Epithelial cell of proximal tubule (primary cell): ENCODE measurements around the gene CNKSR1. TPM values are rescaled to one million over a fixed set of nuclear protein-coding genes. Genes with fewer than 3 reads are reported as not detected.

Source experiments
- DNase-seq: peaks from one replicate; pipeline ENCODE4 v3.0.0-alpha.2; 2011; ENCODE audit warnings: low read depth
- H3K4me3 ChIP-seq: 2 replicates; pipeline ENCODE4 v1.5.1; 2011; ENCODE audit warnings: low read depth, mild to moderate bottlenecking, low read length
- total RNA-seq: library from RNA; depleted of rRNA; stranded (reverse); fragments of >200 nt; gene quantifications from 2 replicates; pipeline ENCODE4 v1.2.3, GENCODE V29; 2015
- TF ChIP-seq, protein P1 (sequence below): conservative IDR thresholded peaks from 2 replicates; pipeline ENCODE4 v1.5.1; 2012; ENCODE audit warnings: low read depth, mild to moderate bottlenecking, low read length

CNKSR1 gene
- total RNA-seq, 1 donor from 2014 or later: 14.8 TPM

GRCh38 chr1:26142159-26142558 is 35.1 kb upstream of the CNKSR1 start:
- H3K4me3 ChIP-seq: no peak overlapping the region
- TF ChIP-seq, protein P1, sequence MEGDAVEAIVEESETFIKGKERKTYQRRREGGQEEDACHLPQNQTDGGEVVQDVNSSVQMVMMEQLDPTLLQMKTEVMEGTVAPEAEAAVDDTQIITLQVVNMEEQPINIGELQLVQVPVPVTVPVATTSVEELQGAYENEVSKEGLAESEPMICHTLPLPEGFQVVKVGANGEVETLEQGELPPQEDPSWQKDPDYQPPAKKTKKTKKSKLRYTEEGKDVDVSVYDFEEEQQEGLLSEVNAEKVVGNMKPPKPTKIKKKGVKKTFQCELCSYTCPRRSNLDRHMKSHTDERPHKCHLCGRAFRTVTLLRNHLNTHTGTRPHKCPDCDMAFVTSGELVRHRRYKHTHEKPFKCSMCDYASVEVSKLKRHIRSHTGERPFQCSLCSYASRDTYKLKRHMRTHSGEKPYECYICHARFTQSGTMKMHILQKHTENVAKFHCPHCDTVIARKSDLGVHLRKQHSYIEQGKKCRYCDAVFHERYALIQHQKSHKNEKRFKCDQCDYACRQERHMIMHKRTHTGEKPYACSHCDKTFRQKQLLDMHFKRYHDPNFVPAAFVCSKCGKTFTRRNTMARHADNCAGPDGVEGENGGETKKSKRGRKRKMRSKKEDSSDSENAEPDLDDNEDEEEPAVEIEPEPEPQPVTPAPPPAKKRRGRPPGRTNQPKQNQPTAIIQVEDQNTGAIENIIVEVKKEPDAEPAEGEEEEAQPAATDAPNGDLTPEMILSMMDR: no peak
- DNase-seq: no peak

DNA sequence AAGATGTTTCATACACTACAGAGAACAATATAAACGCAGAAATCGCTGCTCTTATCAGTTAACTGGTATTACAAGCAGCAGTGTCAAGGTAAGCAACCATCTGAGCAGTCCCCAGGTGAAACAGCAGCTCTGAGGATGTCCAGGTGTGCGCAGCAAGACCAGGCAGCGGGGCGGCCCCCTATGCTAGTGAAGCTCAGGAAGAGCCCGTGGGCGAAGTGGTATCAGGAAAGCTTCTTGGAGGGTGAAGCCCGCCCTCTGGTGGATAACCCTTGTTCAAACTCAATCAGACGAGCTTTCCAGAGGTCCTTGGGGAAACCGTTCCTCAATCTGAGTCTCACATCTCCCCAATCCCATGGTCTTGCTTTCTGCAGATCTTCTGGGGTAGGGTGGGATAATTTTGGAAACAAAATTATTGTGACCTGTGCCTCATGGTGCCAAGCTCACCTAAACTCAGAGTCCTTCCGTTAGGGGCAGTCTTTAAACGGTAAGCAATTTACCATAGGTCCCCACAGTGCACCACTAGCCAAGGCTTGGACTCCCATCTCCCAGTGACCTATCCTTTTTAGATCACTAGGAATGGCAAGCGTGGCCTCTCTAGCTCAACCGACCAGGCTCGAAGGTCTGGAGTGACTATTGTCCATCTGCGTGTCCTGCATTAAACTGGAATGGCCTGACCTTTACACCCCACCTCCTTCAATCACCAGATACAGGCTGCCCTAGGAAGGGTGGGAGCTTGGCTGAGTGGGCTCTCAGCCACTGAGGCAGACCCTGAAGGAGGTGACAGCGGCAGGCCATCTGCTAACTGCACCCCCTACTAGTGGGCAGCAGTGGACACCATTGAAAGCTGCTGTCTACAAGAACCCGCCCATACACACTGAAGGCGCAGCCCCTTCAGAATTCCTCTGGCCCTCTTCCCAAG is 32.0 kb upstream of the CNKSR1 start:
- peak; percentile 29 for DNase-seq

GRCh38 chr1:26145960-26146294 is 31.4 kb upstream of the CNKSR1 start:
- DNase-seq: no peak
- TF ChIP-seq, protein P1: no peak
- H3K4me3 ChIP-seq: no peak overlapping the region

More for the DNA sequence above, 32.0 kb upstream of the CNKSR1 start:
- no peak overlapping the region for H3K4me3 ChIP-seq
- TF ChIP-seq, protein P1: peak; percentile 80

DNA sequence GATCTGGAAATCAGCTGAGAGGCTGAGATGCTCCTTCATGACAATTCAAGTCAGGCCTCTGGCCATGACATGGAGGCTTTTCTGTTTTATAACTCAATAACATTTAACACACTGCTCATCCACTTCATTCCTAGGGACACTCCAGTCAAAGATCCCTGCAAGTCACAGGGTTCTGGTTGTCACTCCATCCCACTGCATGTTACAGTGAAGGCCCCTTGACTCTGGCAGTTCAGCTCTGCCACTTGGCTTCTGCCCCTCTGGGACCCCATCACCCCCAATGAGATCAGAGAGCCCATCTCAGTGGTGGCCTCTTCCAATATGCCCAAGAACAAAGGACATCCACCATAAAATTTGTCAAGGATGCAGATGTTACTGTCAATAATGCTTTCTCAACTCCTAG is 28.4 kb upstream of the CNKSR1 start:
- TF ChIP-seq, protein P1: no peak
- no peak overlapping the region for H3K4me3 ChIP-seq
- DNase-seq: no peak

- TF ChIP-seq, protein P1: no peak
- no peak overlapping the region for H3K4me3 ChIP-seq
- DNase-seq: no peak
These were observed 23.2 kb upstream of the CNKSR1 start for GRCh38 chr1:26153966-26154532.

- no peak overlapping the region for H3K4me3 ChIP-seq
- DNase-seq: no peak
- TF ChIP-seq, protein P1: no peak
These were observed 22.5 kb upstream of the CNKSR1 start for GRCh38 chr1:26154750-26155149.
